Parathyroid adenoma (tissue), 2 donors: ENCODE results near the gene NRSN1.

Experiments used
- H2AFZ ChIP-seq: fragments of 300-600 bp; sonication (generic); one replicate; pipeline ENCODE4 v1.7.0; 2017; ENCODE audit warnings: antibody characterized with exemption, mild to moderate bottlenecking
- H3K27ac ChIP-seq: fragments of 300-600 bp; sonication (generic); one replicate; pipeline ENCODE4 v1.7.0; 2017
- H3K27me3 ChIP-seq: fragments of 300-600 bp; sonication (generic); one replicate; pipeline ENCODE4 v1.7.0; 2017; ENCODE audit warnings: low read length; ENCODE audit not compliant: control insufficient read depth, insufficient read depth
- H3K36me3 ChIP-seq: fragments of 300-600 bp; sonication (generic); one replicate; pipeline ENCODE4 v1.7.0; 2017; ENCODE audit warnings: low read length; ENCODE audit not compliant: control insufficient read depth, insufficient read depth
- H3K4me1 ChIP-seq: fragments of 300-600 bp; sonication (generic); one replicate; pipeline ENCODE4 v1.7.0; 2017; ENCODE audit warnings: control low read depth
- H3K4me2 ChIP-seq: fragments of 300-600 bp; sonication (generic); one replicate; pipeline ENCODE4 v1.7.0; 2017; ENCODE audit warnings: low read length
- H3K4me3 ChIP-seq: fragments of 300-600 bp; sonication (generic); one replicate; pipeline ENCODE4 v1.7.0; 2017; ENCODE audit warnings: low read depth, low read length
- H3K79me2 ChIP-seq: fragments of 300-600 bp; sonication (generic); one replicate; pipeline ENCODE4 v1.7.0; 2017; ENCODE audit warnings: control low read depth
- H3K9ac ChIP-seq: fragments of 300-600 bp; sonication (generic); one replicate; pipeline ENCODE4 v1.7.0; 2017; ENCODE audit warnings: mild to moderate bottlenecking
- H3K9me3 ChIP-seq: fragments of 300-600 bp; sonication (generic); one replicate; pipeline ENCODE4 v1.7.0; 2017; ENCODE audit warnings: low read length; ENCODE audit not compliant: control insufficient read depth
- TF ChIP-seq, protein P1 (sequence below): fragments of 300-600 bp; sonication (generic); IDR thresholded peaks from one replicate; pipeline ENCODE4 v1.7.0; 2017; ENCODE audit warnings: antibody characterized with exemption, mild to moderate bottlenecking
- donor health status: primary hyperparathyroidism.

The NRSN1 gene

DNA sequence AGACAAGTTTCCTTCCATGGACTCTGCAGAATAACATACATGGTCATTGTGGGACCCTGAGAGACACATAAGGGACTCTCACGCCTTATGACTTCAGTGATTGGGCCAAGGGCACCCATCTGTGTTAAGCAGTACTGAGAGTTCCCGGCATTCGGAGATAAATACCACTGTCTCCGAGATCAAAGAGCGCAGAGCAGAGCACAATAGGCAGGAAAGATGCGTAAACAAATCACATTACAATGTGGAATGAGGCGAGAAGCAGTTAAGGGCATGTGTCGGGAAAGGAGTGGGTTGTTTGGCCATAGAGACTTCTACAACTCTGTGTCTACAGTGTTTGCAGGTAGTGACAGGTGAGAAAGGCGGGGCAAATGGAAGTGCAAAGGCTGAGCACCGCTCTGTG, 57.6 kb downstream of the NRSN1 start:
- H3K36me3 ChIP-seq, result no peaks in the 10 kb centered on the region
- H3K9me3 ChIP-seq, result no peaks in the 10 kb centered on the region
- no peaks in the 10 kb centered on the region for H3K79me2 ChIP-seq
- H2AFZ ChIP-seq, result no peak overlapping the region
- no peak overlapping the region for H3K4me2 ChIP-seq
- H3K9ac ChIP-seq, result no peak overlapping the region
- no peaks in the 10 kb centered on the region for H3K27me3 ChIP-seq
- TF ChIP-seq, protein P1, sequence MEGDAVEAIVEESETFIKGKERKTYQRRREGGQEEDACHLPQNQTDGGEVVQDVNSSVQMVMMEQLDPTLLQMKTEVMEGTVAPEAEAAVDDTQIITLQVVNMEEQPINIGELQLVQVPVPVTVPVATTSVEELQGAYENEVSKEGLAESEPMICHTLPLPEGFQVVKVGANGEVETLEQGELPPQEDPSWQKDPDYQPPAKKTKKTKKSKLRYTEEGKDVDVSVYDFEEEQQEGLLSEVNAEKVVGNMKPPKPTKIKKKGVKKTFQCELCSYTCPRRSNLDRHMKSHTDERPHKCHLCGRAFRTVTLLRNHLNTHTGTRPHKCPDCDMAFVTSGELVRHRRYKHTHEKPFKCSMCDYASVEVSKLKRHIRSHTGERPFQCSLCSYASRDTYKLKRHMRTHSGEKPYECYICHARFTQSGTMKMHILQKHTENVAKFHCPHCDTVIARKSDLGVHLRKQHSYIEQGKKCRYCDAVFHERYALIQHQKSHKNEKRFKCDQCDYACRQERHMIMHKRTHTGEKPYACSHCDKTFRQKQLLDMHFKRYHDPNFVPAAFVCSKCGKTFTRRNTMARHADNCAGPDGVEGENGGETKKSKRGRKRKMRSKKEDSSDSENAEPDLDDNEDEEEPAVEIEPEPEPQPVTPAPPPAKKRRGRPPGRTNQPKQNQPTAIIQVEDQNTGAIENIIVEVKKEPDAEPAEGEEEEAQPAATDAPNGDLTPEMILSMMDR, result no peak
- H3K4me1 ChIP-seq, result no peaks in the 10 kb centered on the region
- no peak overlapping the region for H3K4me3 ChIP-seq
- no peak overlapping the region for H3K27ac ChIP-seq

DNA sequence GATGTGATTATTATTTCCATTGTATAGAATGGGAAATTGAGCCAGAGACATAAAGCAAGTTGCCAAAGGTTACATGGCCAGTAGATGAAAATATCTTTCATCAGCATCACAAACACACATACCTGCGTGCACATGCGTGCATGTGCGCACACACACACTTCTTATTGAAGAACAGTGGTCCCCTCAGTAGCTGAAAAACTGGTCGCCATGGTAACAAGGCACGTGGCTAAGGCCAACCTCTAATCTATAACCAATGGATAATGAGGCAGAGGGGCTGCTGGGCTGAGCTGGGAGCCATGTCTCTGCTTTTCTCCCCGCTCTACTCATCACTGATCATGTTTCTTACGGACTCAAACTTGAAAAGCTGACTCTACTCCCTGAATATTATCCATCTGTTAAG, 60.3 kb downstream of the NRSN1 start:
- Histone ChIP-seq H3K4me1 (no peaks in the 10 kb centered on the region), H3K79me2 (no peaks in the 10 kb centered on the region), H3K4me3 (no peak overlapping the region), H3K4me2 (no peak overlapping the region), H3K9me3 (no peaks in the 10 kb centered on the region), H3K27me3 (no peaks in the 10 kb centered on the region), H3K9ac (no peak overlapping the region), H3K27ac (no peak overlapping the region), H2AFZ (no peak overlapping the region), H3K36me3 (no peaks in the 10 kb centered on the region)
- TF ChIP-seq, protein P1, result no peak

DNA sequence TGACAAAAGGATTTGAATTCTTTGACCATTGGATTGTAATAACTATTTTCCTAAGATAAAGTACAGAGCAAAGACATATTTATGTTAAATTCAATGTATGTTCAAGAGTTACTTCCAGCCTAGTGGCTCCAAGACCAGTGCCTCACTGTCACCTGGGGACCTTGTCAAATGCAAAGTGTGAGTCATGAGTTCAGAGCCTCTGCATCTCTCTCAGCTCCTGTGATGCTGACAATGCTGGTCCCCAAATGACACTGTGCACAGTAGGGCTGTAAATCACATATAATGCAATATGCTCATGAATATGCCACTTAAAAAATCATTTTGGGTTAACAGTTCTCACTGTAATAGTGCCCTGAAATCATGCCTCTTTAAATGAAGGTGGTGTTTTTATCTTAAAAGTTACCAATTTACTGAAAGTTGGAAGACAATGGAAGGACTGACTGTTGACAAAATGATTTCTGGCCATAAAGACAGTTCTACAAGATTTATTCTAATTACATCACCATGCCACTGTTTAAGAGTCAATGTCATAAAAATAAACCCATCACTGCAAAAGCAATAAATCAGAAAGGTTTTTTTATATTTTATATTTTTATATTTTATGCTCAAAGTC, 62.1 kb downstream of the NRSN1 start:
- Histone ChIP-seq H3K4me2 (no peak overlapping the region), H3K27ac (no peak overlapping the region), H3K4me1 (no peaks in the 10 kb centered on the region), H3K36me3 (no peaks in the 10 kb centered on the region), H3K9me3 (no peaks in the 10 kb centered on the region), H3K79me2 (no peaks in the 10 kb centered on the region), H3K9ac (no peak overlapping the region), H3K4me3 (no peak overlapping the region), H2AFZ (no peak overlapping the region), H3K27me3 (no peaks in the 10 kb centered on the region)
- TF ChIP-seq, protein P1, result no peak

DNA sequence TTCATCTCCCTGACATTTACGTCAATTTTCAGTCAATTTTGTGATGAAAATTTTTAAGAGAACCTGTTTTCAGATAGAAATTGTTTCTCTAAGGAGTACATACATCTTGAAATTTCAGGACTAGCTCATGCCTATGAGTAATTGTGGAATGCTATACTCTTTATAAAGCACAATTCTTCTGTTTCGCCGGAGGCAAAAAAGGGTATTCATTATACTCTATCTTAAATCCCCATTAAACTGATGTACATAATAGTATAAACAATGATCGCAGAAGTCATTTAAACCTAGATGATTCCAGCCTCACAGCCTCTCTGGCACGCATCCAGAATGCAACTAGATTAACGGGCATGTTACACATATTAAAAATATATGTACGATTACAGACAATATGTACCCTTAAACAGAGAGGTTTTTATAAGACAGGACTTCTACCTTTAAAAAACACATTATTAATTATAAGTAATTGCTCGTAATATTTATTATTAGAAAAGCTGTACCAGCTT, 62.6 kb downstream of the NRSN1 start:
- H3K4me2 ChIP-seq, result no peak overlapping the region
- H3K4me3 ChIP-seq, result no peak overlapping the region
- H2AFZ ChIP-seq, result no peak overlapping the region
- no peak overlapping the region for H3K9ac ChIP-seq
- H3K36me3 ChIP-seq, result no peaks in the 10 kb centered on the region
- no peaks in the 10 kb centered on the region for H3K79me2 ChIP-seq
- no peaks in the 10 kb centered on the region for H3K4me1 ChIP-seq
- TF ChIP-seq, protein P1, result no peak
- no peaks in the 10 kb centered on the region for H3K9me3 ChIP-seq
- H3K27me3 ChIP-seq, result no peaks in the 10 kb centered on the region
- no peak overlapping the region for H3K27ac ChIP-seq

DNA sequence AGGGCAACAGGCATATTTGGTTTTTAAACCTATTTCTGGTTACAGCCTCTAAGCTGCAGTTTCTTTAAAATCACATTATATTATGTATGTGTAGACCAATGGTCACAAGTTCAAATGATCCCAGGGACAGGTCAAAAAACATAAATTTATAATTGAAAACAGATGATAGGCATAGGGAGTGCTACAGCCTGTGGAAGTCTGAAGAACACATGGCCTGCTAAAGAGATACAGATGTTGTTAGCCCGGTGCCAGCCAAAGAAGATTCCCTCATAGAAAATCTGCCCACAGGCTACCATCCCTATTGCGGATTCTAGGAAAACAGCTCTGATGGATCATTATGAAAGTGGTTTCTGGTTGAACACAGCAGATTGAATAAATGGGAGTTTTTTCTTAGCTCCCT, 65.3 kb downstream of the NRSN1 start:
- no peak overlapping the region for H3K9ac ChIP-seq
- TF ChIP-seq, protein P1, result no peak
- H3K4me1 ChIP-seq, result no peaks in the 10 kb centered on the region
- H3K9me3 ChIP-seq, result no peaks in the 10 kb centered on the region
- H3K4me3 ChIP-seq, result no peak overlapping the region
- no peaks in the 10 kb centered on the region for H3K79me2 ChIP-seq
- no peak overlapping the region for H3K27ac ChIP-seq
- H3K4me2 ChIP-seq, result no peak overlapping the region
- no peaks in the 10 kb centered on the region for H3K27me3 ChIP-seq
- no peaks in the 10 kb centered on the region for H3K36me3 ChIP-seq
- no peak overlapping the region for H2AFZ ChIP-seq
